Kidney (tissue), 14 donors: Measurements from ENCODE around the gene UGT1A5. TPM values are rescaled to one million over a fixed set of nuclear protein-coding genes. Genes with fewer than 3 reads are reported as not detected.
"Not testable (repeated sequence)": the region's sequence is repeated elsewhere in the genome, so short reads cannot be mapped to it uniquely, and the experiment has no call there.

Source experiments
- DNase-seq, 5 donors: peaks; one replicate each; pipeline ENCODE4 v3.0.0-alpha.2; 2013 to 2020
- FAIRE-seq: peaks from 2 replicates; lab custom pipeline; 2012; peaks lifted over from hg19 to GRCh38; lab: Jason Lieb, UNC
- H3K27ac ChIP-seq, 2 donors: one replicate each; pipeline ENCODE4 v1.7.0; 2013; ENCODE audit warnings: low read depth in 2 of 2, low read length in 2 of 2, inconsistent platforms in 1 of 2
- H3K27me3 ChIP-seq: one replicate; pipeline ENCODE4 v1.7.1; 2013; ENCODE audit warnings: low read length, inconsistent platforms; ENCODE audit not compliant: control insufficient read depth, insufficient read depth
- H3K36me3 ChIP-seq, 3 donors: one replicate each; pipeline versions ENCODE4 v1.7.0 to v1.7.1; 2013; ENCODE audit warnings: low read length in 3 of 3, control low read depth in 1 of 3, inconsistent platforms in 1 of 3; ENCODE audit not compliant: insufficient read depth in 3 of 3, control insufficient read depth in 2 of 3
- H3K4me1 ChIP-seq, 3 donors: one replicate each; pipeline versions ENCODE4 v1.7.0 to v1.7.1; 2013; ENCODE audit warnings: low read length in 3 of 3, inconsistent platforms in 1 of 3, low read depth in 1 of 3; ENCODE audit not compliant: control insufficient read depth in 2 of 3, insufficient read depth in 2 of 3
- H3K4me3 ChIP-seq, 3 donors: one replicate each; pipeline versions ENCODE4 v1.7.0 to v1.8.1; 2013; ENCODE audit warnings: low read length in 3 of 3, control low read depth in 1 of 3, inconsistent platforms in 1 of 3
- H3K9ac ChIP-seq, 3 donors: one replicate each; pipeline versions ENCODE4 v1.7.0 to v1.7.1; 2013; ENCODE audit warnings: low read length in 3 of 3, control low read depth in 1 of 3, inconsistent platforms in 1 of 3
- H3K9me3 ChIP-seq, 3 donors: one replicate each; pipeline versions ENCODE4 v1.7.0 to v1.7.1; 2013; ENCODE audit warnings: low read length in 3 of 3, control low read depth in 1 of 3, inconsistent platforms in 1 of 3; ENCODE audit not compliant: control insufficient read depth in 2 of 3, insufficient read depth in 1 of 3
- CTCF ChIP-seq: IDR thresholded peaks from 3 replicates; pipeline ENCODE4 v1.5.1; 2012; ENCODE audit warnings: mild to moderate bottlenecking, moderate library complexity, borderline replicate concordance; ENCODE audit not compliant: insufficient read depth; ENCODE audit errors: extremely low read depth
- intact Hi-C: fragments of 100-400 bp; cut with DNase I; formaldehyde crosslinking; loops from one replicate; pipeline ENCODE4 v1.11.1; 2022
- polyA plus RNA-seq: library from polyadenylated mRNA; stranded (reverse); fragments of 350-450 nt; fragmentation: Illumina TruSeq; extraction: RNeasy Lipid Tissue Mini Kit (QIAGEN cat#74804); gene quantifications from one replicate; pipeline ENCODE4 v1.2.3, GENCODE V29; 2014; ENCODE audit warnings: low read depth, low replicate concordance; ENCODE audit not compliant: insufficient read depth
- total RNA-seq: library from RNA; stranded (reverse); fragmentation: NEBNext Ultra II Directional; extraction: Animal tissue kit (Norgen Biotek cat#: 25700); gene quantifications from one replicate; pipeline ENCODE4 v1.2.1, GENCODE V29; 2021
- donor health status: control.
- donor health status: control.
- donor health status: control.
- donor health status: control.
- donor health status: control.
- donor health status: DM: yes; HTN: yes; CAD: no.
- donor health status: Normal renal cell carcinoma (clear cell type).

The UGT1A5 gene
- total and polyA plus RNA-seq, 2 donors from 2014 or later, result 2.1 TPM; not detected in 1

GRCh38 chr2:233740870-233741269 lies 28.2 kb downstream of the UGT1A5 start:
- DNase-seq, result no peak
- Histone ChIP-seq H3K4me3 (no peak overlapping the region), H3K27ac (no peak overlapping the region), H3K36me3 (peaks cover 0 to 3% (median 0%) of the 10 kb centered on the region in 3 donors), H3K27me3 (no peaks in the 10 kb centered on the region), H3K9ac (no peak overlapping the region), H3K9me3 (no peaks in the 10 kb centered on the region), H3K4me1 (peaks cover 0 to 6% (median 5%) of the 10 kb centered on the region in 3 donors)
- TF ChIP-seq CTCF, result no peak
- intact Hi-C loops, result no loop called here
- FAIRE-seq, result no peak

- peaks cover 0 to 12% (median 5%) of the 10 kb centered on the region in 3 donors for H3K4me1 ChIP-seq
- intact Hi-C loops, result no loop called here
- H3K27me3 ChIP-seq, result no peaks in the 10 kb centered on the region
- no peak for TF ChIP-seq CTCF
- no peak overlapping the region for H3K4me3 ChIP-seq
- no peak for FAIRE-seq
- peaks cover 0 to 3% (median 0%) of the 10 kb centered on the region in 3 donors for H3K36me3 ChIP-seq
- no peaks in the 10 kb centered on the region for H3K9me3 ChIP-seq
- peak in 1 of 5 donors; percentile 71 for DNase-seq
- H3K27ac ChIP-seq, result no peak overlapping the region
- no peak overlapping the region for H3K9ac ChIP-seq
Observed at GRCh38 chr2:233743464-233744259, 31.0 kb downstream of the UGT1A5 start.

- Histone ChIP-seq H3K4me1 (peaks cover 0 to 12% (median 3%) of the 10 kb centered on the region in 3 donors), H3K36me3 (peaks cover 0 to 3% (median 0%) of the 10 kb centered on the region in 3 donors), H3K27ac (no peak overlapping the region), H3K9ac (no peak overlapping the region), H3K4me3 (no peak overlapping the region), H3K9me3 (no peaks in the 10 kb centered on the region), H3K27me3 (no peaks in the 10 kb centered on the region)
- no peak for TF ChIP-seq CTCF
- no peak for DNase-seq
- intact Hi-C loops, result no loop called here
- FAIRE-seq, result no peak
Observed at GRCh38 chr2:233745073-233745755, 32.5 kb downstream of the UGT1A5 start.

GRCh38 chr2:233745838-233746237 lies 33.1 kb downstream of the UGT1A5 start:
- H3K27me3 ChIP-seq, H3K9ac ChIP-seq, intact Hi-C loops, FAIRE-seq, DNase-seq, H3K36me3 ChIP-seq, H3K9me3 ChIP-seq, H3K4me3 ChIP-seq, H3K27ac ChIP-seq: not testable (repeated sequence)
- H3K4me1 ChIP-seq, result peaks cover 0 to 12% (median 3%) of the 10 kb centered on the region in 3 donors
